Skeletal muscle cell (primary cell): ENCODE results near the gene SLC25A52.
"Not testable (repeated sequence)": the region's sequence is repeated elsewhere in the genome, so short reads cannot be mapped to it uniquely, and the experiment has no call there.

ENCODE experiments used
- DNase-seq: peaks from one replicate; pipeline ENCODE4 v3.0.0-alpha.2; 2010; ENCODE audit warnings: low read depth
- H3K4me3 ChIP-seq: 2 replicates; pipeline ENCODE4 v1.5.1; 2011; ENCODE audit warnings: low read depth, mild to moderate bottlenecking, control low read depth, low read length, moderate library complexity

The SLC25A52 gene

GRCh38 chr18:31743600-31743999, 17.1 kb downstream of the SLC25A52 start:
- not testable (repeated sequence) for DNase-seq

DNA sequence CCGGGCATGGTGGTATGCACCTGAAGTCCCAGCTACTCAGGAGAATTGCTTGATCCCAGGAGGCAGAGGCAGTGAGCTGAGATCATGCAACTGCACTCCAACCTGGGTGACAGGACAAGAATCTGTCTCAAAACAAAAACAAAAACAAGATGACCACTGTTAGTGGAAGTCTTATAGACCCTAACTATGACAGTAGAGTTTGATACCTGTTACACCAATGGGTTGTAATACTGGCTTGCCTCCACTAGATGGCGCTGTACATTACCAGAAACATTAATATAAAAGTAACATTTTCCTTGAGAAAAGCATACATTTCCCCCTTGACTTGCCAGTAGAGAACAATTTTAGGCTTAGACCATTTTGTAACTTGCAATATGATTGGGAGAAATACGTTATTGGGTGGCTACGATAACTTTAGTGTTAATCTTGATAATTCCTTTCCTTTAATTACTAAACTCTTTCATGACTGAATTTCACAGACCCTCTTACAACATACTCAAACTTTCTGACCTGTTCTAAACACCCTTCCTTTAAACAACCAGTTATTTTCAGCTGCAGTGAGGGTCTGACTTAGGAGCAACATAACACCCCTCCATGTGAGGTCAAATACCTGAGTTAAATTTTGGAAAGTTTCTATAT, 19.5 kb downstream of the SLC25A52 start:
- DNase-seq: no peak
- H3K4me3 ChIP-seq: no peak overlapping the region

More at GRCh38 chr18:31743600-31743999, 17.1 kb downstream of the SLC25A52 start:
- H3K4me3 ChIP-seq: not testable (repeated sequence)

DNA sequence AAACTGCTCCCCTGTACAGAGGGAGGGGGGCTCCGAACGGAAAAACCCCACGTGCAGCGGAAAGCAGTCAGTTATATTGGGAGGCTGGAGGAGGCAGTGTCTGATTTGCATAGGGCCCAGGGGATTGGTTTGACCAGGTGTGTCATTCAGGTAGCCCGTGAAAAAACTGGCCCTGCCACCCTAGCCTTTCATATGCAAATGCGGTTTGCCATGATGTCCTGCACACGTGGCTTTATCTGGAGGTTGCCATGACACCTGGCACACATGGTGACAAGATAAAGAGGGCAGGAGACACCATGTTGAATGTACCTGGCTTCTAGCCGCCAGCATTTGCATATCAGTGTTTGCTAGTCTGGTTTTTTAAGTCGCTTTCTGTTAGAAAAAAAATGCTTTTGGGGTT, 20.5 kb downstream of the SLC25A52 start:
- no peak for DNase-seq
- no peak overlapping the region for H3K4me3 ChIP-seq

DNA sequence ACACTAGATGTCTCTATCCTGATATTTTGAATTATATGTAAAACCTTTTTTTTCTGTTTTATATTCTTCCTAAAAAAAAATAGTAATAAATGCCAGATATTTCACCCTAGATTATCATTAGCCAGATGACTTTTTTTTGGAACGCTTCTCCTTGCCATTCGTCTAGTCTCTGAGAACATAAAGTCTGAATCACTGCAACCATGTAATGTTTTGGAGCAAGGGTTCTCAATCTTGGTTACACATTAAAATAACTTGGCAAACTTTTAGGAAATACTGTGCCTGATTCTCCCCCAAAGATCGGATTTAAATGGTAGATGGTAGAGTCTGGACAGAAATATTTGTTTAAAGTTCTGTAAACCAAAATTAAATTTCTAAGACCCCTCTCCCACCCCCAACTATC, 21.0 kb downstream of the SLC25A52 start:
- no peak for DNase-seq
- H3K4me3 ChIP-seq: no peak overlapping the region

DNA sequence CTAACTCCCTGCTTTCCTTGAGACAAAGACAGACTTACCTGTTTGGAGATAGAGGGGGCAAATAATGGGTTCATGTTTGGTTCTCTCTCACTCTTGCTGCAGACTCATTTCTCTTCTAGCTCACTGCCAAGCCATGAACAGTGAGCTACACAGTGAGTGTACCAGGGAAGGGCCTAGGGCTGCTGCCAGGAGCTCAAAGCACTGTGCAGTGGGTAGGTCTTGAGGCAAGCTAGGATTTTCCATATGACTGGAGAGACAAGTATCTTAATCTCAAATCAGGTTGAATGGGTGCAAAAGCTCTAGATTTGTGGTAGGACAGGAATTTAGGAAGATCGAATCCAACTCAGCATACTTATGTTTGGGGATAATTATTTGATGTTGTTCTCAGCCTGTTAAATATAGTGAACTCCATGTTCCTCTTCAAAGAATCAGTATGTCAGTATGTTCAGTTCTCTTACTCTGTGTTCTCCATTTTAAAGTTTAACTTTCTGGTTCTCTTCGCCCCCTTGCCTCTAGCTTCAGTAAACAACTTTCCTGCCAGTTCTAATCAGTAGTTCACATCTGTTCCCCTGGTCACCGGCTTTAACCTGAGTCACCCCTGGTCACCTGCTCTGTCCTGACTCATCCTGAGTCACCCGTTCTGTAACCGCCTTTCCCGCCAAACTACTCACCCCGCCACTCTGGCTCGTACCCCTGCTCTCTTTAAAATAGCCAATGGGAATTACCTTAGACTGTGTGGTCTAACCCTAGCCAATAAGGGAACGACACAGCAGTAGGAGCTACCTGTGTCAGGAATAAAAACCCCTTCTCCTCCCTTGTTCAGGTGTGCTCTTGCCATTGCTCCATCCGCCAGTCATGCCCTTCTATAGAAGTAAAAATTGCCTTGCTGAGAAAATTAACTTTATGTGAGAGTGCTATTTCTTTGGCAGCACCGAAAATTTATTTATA, 21.9 kb downstream of the SLC25A52 start:
- no peak for DNase-seq
- H3K4me3 ChIP-seq: no peak overlapping the region

- no peak for DNase-seq
- no peak overlapping the region for H3K4me3 ChIP-seq
These were observed 24.1 kb downstream of the SLC25A52 start for GRCh38 chr18:31736630-31737029.

- H3K4me3 ChIP-seq: no peak overlapping the region
- DNase-seq: no peak
These were observed 29.1 kb downstream of the SLC25A52 start for GRCh38 chr18:31731628-31732027.

- not testable (repeated sequence) for H3K4me3 ChIP-seq, DNase-seq
These were observed 31.5 kb downstream of the SLC25A52 start for GRCh38 chr18:31729196-31729595.

DNA sequence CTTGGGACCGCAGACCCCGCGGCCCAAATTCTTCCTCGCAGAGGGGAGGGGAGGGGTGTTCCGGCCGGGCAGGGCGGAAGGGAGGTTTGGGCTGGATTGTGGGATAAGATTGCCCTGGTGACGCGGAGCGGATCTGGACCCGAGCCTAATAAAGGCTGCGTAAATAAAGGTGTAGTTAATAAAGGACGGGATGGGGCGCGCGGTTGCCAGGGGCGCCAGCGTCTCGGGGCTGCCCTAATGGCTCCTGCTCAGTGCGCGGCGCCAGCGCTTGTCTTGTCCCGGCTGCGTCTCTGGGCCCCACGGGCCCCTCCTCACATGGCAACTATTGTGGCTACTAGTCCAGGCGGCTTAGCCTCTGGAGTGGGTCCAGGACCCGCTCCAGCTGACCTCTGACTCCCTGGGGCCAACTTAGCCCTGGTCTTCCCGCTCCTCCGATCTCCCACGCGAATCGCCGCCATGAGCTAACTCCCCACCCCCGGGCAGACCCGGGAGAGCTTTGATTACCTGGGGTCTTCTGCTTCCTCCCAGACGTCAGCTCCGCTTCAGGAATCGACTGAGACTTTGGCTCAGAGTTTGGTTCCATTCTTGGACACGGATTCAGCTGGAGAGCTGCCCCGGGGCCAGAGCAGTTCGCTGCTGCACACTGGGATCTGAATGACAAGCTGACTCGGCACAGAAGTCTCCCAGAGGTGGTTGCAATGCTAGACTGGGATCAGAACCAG, 36.5 kb downstream of the SLC25A52 start:
- DNase-seq: no peak
- H3K4me3 ChIP-seq: peak overlapping the region; percentile 53

DNA sequence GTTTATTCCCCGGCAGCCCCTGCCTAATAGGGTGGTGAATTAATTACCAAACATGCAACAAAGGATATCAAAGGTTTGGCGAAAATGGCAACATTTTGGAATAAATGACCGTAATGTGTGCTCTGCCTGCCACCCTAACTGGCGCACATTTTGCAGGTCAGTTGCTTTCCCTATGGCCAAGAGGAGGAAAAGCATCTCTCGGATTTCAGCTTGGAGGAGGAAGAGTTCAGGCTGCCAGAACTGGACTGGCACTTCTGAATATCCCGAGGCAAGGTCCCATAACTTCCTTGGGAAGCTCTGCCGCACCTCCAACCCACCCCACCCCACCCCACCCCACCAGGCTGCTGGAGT, 37.1 kb downstream of the SLC25A52 start:
- H3K4me3 ChIP-seq: peak overlapping the region; percentile 53

DNA sequence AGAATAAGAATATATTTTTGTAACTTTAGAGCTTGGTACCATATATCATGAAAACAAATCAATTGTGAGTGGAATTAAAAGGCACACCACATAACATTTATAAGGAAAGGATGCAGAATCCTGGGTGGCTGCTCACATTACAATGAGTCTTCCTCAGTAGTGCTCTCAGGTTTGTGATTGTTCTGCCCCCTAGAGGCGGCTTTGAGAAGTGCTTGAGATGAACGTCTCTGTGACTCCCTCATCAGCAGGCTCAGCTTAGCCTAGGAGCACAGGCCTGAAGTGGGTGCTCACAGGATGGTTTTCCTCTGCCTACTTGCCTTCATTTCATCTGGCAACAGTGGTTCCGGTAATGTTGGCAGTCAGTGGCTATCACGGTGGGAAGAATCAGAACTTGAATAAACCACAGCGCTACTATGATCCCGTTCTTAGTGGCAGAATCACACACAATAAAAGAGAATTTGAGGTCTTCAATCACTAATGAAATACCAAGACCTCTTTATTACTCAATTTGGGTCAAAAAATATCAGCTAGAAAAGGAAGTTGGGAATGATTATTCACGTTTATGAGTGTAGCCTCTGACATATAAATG, 38.2 kb downstream of the SLC25A52 start:
- no peak overlapping the region for H3K4me3 ChIP-seq
- DNase-seq: peak; percentile 25

More for the DNA sequence above, 37.1 kb downstream of the SLC25A52 start:
- no peak for DNase-seq

DNA sequence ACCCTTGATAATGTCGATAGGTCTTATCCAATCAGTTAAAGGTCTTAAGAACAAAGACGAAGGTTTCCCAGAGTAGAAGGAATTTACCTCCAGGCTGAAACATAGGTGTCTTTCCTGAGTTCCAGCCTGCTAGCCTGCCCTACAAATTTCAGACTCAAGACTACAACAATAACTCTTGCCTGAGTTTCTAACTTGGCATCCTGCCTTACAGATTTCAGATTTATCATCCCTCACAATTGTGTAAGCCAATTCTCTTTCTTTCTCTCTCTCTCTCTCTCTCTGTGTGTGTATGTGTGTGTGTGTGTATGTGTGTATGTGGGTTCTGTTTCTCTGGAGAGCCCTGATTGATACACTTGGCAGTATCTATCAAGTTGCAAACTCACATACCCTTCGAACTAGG, 39.1 kb downstream of the SLC25A52 start:
- no peak overlapping the region for H3K4me3 ChIP-seq
- DNase-seq: peak; percentile 9

DNA sequence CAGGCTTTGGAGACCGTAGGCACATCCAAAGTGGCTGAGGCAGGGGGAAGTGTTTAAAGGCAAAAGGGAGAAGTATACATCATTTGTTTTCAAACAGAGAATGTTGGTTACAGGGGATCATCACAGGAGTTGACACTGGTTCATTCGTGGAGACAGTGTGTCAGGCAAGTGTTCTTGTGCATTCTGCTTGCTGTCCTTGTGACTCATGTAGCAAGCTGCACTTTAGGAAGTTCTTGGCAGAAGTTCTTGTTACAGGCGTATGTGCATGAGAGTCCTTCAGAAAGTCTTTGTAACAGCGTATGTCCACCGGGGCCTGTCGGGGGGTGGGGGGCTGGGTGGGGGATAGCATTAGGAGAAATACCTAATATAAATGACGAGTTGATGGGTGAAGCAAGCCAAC, 39.8 kb downstream of the SLC25A52 start:
- peak; percentile 36 for DNase-seq
- no peak overlapping the region for H3K4me3 ChIP-seq

DNA sequence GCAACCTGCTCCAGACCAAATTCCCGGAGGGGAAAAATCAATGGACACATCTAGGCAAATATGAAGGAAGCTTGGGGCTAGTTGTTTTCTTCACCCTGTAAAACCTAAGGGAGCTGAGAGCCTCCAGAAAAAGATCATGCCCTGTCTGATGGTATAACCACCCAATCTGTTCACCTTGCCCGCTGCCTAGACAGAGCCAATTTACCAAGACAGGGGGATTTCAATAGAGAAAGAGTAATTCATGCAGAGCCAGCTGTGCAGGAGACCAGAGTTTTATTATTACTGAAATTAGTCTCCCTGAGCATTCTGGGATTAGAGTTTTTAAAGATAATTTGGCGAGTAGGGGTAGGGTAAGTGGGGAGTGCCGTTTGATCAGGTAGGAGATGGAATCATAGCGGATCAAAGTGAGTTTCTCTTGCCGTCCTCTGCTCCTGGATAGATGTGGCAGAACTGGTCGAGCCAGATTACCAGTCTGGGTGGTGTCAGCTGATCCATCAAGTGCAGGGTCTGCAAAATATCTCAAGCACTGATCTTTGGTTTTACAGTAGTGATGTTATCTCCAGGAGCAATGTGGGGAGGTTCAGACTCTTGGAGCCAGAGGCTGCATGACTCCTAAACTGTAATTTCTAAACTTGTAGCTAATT, 41.2 kb downstream of the SLC25A52 start:
- H3K4me3 ChIP-seq: no peak overlapping the region
- DNase-seq: no peak

- no peak for DNase-seq
- no peak overlapping the region for H3K4me3 ChIP-seq
These were observed 42.3 kb downstream of the SLC25A52 start for GRCh38 chr18:31718386-31718785.

- H3K4me3 ChIP-seq: no peak overlapping the region
- no peak for DNase-seq
These were observed 44.3 kb downstream of the SLC25A52 start for GRCh38 chr18:31716362-31716761.

DNA sequence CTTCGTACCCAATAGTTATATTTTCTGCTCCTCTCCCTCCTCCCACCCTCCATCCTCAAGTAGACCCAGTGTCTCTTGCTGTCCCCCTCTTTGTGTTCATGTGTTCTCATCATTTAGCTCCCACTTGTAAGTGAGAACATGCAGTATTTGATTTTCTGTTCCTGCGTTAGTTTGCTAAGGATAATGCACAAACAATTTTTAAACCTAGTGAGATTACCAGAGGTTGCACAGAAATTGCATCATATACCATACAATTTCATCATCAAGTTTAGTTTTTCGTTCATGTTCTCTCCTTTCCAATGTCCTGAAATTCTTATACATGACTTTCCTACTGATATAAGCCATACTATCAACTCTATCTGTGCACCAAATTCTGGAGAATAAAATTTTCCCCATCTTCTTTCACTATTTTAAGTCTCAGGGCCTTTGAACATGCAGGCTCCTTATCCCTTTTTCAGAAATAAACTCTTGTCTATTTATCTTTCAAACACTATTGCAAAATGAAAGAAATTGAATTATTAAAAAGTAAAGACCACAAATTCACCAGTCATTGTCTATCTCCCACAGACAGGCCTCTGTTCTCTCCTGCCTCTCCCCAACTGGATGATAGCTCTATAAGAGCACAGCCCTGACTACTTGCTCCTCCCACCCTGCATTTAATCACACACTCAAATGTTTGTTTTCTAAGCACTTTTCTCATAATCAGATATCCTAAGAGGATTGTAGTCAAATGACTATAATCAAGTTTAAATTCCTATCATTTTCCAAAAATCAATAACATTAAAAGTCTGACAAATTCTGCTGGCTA, 49.1 kb downstream of the SLC25A52 start:
- DNase-seq: no peak

DNA sequence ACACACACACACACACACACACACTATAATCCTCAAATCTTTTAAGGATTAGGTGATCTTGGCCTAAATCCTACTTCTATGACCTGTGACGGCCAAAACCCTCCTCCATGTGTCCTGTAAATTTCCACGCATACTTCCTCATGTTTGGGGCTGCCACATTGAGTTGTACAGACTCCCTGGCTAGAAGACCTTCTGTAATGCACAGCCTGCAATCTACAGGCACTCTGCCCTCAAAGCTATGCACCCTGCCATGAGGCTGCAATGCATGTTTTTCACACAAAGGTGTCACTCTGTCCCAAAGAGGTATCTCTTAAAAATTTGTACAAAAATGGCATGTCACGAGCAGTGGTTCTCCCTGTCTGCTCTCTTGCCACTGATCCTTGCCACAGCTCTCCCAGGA, 49.9 kb downstream of the SLC25A52 start:
- DNase-seq: no peak
- no peak overlapping the region for H3K4me3 ChIP-seq

More for the DNA sequence above, 49.1 kb downstream of the SLC25A52 start:
- H3K4me3 ChIP-seq: no peak overlapping the region
